A204.1 (cell line): ENCODE data around the gene C1QTNF5.

Source experiments
- FAIRE-seq: peaks from 2 replicates; lab custom pipeline; 2012; peaks lifted over from hg19 to GRCh38; lab: Jason Lieb, UNC

C1QTNF5 gene

GRCh38 chr11:119337581-119338317, 2.9 kb downstream of the C1QTNF5 start:
- FAIRE-seq = no peak

GRCh38 chr11:119336744-119337469, 3.8 kb downstream of the C1QTNF5 start:
- no peak for FAIRE-seq

DNA sequence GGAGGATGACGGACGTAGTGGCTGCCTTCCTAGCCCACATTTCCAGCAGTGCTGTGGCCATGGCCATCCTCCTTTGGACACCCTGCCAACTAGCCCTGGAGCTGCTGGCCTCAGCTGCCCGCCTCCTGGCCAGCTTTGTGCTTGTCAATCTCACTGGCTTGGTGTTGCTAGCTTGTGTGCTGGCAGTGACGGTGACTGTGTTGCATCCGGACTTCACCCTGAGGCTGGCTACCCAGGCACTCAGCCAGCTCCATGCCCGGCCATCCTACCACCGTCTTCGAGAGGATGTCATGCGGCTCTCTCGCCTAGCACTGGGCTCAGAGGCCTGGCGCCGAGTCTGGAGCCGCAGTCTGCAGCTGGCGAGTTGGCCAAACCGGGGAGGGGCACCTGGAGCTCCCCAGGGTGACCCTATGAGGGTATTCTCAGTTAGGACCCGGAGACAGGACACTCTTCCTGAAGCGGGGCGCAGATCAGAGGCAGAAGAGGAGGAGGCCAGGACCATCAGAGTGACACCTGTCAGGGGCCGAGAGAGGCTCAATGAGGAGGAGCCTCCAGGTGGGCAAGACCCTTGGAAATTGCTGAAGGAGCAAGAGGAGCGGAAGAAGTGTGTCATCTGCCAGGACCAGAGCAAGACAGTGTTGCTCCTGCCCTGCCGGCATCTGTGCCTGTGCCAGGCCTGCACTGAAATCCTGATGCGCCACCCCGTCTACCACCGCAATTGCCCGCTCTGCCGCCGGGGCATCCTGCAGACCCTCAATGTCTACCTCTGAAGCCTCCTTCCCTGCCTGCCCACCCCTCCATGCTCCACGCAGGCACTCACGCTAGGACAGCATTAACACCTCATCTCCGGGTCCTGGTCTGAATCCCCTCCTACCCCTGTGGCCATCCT, 4.8 kb downstream of the C1QTNF5 start:
- FAIRE-seq = no peak

- FAIRE-seq = no peak
These were observed 5.5 kb downstream of the C1QTNF5 start for GRCh38 chr11:119335091-119335654.

GRCh38 chr11:119334174-119334930, 6.3 kb downstream of the C1QTNF5 start, which contains the start of gene RNF26:
Gene RNF26, plus strand, starts transcription at chr11:119334527. Its CDS starts 596 bp downstream, at chr11:119335123.
- peak; percentile 99 for FAIRE-seq

DNA sequence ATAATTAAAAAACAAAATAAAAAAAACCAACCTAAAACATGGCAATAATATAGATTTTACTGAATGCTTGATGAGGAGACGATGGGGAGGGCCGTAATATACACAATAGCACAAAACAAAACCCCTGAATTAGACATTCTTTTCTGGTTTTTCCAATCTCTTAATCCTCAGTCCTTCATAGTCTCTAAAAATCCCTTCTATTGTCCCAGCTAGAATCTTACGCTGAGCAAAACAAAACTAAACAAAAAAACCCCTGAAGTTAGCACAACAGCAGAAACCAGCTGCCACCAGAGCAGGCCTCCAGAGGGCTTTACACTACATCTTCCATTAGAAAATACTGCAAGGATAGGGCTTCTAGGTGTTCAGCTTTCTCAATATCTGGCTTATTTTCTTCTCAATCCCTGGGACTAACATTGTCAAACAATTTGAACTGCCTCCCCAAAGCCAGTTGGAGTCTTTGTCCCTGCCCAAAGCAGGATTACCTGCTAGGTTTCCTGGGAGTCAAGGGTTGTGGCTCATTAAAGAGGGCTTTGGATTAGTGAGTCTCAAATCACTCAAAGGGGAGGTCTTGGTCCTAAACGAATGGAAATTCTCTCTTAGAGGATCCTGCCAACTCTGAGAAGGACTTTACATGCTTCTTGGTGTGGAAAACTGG, 8.4 kb downstream of the C1QTNF5 start:
- no peak for FAIRE-seq

- FAIRE-seq = no peak
These were observed 10.4 kb downstream of the C1QTNF5 start for GRCh38 chr11:119330237-119330636.

- no peak for FAIRE-seq
These were observed 11.4 kb downstream of the C1QTNF5 start for GRCh38 chr11:119329320-119329719.

DNA sequence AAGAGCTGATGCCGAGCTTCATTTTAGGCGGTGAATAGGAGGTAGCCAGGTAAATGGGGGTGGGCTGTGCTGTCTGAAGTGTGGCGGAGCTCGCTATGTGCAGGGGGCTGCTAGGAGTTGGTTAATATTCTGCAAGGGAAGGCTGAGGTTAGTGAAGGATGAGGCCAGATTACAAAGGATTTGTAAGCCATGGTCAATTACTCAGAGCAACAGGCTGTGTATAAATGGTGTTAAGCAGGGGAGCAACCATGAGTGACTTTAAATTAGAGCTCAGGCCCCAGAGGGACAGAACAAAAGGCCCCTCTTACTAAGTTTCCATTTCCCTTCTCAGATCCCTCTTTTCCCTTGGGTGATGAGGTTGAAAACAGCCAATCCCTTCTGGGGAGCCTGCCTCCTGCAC, 16.5 kb downstream of the C1QTNF5 start:
- FAIRE-seq = no peak

DNA sequence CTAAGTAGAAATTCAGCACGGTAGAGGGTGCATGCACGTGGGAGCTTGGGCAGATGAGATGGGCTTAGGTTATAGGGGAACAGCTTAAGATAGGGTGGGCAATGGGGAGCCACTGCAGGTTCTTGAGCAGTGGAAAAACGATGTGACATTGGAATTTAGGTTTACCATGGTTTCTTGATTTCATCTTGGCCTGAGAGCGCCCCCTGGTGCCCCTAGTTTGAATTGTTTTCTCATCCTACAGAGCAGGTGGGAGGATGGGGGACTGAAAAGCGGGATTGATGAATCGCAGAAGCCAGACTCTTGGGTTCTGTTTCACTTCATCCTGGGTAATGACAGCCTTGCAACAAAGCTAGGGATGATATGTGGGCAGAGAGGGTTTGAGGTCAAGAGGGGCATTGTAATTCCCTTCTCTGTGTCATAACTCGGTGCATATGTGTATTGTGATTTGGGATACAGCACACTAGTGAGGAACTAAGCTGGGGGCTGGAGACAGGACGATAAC, 17.1 kb downstream of the C1QTNF5 start:
- no peak for FAIRE-seq

GRCh38 chr11:119322921-119323531, 17.7 kb downstream of the C1QTNF5 start:
- no peak for FAIRE-seq

GRCh38 chr11:119322360-119322739, 18.3 kb downstream of the C1QTNF5 start:
- FAIRE-seq = no peak

DNA sequence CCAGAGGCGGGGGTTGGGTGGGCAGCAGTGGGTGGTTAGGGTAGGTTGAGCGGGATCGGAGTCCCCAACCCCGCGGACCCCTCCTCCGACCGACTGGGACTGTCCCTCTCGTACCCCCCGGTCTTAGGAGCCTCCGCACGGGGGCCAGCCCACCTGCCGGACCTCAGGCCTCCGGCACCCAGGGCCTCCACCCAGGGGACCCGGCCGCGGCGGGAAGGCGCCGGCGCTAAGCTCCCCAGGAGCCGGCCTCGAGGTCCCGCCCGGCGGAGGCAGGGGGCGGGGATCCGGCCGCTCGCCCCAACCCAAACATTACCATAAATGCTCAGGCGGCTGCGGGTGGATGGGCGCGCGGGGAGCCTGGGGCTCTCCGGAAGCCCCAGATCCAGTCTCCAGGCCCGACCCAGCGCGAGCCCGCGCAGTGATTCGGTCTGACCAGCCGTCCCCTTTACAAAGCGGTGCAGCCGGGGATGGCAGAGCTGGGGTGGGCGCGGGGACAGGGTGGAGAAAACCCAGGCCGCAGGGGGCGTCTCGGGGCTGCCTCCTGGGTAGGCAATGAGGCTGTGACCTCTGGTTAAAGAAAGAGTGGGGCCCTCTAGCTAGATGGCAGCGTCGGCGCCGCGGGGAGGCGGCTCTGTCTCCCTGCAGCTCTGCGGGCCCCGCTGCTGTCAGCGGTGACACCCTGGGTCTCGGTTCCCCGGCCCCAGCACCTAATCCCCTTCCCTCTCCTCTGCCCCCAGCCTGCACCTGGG, 19.7 kb downstream of the C1QTNF5 start:
- FAIRE-seq = no peak

DNA sequence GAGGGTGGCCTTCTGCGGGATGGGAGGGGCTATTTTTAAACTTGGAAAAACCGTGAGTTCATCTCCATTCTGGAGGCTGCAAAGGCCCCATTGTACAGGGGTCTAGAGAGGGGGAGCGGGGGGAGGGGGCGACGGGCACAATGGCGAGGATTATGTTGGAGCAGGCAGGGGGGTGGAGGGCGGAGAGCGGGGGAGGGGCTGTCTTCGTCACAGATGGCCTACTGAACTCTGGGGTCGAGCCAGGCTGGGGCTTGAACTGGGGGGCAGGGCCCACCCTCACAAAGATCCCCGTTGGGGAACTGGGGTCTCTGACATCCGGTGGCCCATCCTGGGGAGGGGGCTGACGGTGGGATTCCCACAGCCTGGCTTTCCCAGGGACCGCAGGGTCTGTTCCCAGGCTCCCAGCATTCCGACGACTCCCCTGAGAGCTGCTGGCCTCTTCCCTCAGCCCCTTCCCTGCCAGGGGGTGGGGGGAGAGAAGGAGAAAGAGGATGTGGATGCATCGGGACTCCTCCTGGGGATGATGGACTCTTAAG, 20.4 kb downstream of the C1QTNF5 start:
- FAIRE-seq = no peak

DNA sequence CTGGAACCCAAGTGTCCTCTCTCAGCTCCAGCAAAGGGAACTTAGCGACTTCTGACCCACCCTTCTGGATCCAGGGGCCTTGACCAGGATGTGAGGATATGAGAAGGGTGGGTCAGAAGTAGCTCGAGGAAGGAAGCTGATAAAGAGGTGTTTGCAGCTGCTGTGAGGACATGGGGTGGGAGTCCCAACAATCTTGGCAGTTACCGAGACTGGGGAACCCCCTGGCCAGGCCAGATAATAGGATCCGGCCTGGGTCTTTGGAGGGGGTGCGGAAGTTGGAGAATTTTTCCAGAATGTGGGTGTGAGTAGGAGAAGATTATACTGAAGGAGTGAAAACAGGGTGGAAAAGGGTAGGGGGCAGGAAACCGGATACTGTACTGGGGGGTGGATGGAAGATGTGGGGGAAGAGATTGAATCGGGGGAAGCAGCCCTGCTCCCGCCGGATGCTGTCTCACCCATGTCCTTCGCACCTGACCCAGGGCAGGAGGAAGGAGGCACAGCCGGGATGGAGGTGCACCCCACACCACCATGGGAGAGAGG, 20.9 kb downstream of the C1QTNF5 start:
- FAIRE-seq = no peak

- FAIRE-seq = no peak
These were observed 21.5 kb downstream of the C1QTNF5 start for GRCh38 chr11:119319136-119319699.

DNA sequence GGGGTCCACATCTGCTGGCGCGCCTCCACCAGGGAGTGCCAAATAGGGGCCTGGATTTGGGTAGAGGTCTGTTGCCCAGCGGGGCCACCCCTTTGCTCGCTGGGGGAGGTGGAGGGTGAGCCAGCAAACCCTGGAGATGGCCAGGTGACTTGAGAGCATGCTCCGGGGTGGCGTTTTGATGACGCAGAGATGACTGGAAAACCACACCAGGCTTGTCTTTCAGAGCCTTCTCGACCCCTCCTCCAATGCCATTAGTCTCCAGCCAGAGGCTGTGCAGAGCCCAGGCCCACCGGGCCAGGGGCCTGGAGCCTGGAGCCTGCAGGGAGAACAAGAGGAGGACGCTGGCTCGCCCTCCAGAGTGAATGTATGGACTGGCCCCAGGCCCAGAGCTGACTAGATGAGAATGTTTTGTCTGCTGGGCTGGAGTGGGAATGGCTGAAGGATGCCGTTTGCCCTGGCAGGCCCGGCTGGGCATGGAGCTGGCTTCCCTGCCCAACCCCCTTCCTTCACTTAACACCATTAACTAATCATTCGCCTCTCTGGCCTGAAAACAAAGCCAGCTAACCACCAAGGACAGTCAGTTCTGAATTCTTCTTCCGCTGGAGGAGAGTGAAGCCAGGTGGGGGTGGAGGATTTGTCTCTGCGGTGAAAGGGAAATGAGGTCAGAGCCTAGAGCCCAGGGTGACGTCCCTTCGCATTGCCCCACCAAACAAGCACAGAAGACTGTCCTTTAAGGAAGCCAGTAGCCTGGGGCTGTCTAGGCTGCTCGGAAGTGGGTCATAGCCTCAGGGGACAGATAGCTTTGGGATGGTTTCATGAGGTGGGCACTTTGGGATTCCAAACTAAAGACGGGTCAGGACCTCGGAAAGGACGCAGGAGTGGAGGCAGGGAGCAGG, 22.2 kb downstream of the C1QTNF5 start:
- FAIRE-seq = no peak
